HEK293 (cell line): ENCODE measurements around the gene TMPRSS6.

Source experiments
- CTCF ChIA-PET: fragments of 350-600 bp; formaldehyde crosslinking; extraction: SDS; loops from one replicate; lab custom pipeline; 2021; ENCODE audit warnings: antibody characterized with exemption; lab: Yijun Ruan, JAX
- POLR2A ChIA-PET: fragments of 300-600 bp; formaldehyde crosslinking; extraction: SDS; loops from one replicate; lab custom pipeline; 2020; ENCODE audit warnings: antibody characterized with exemption, inconsistent platforms; lab: Yijun Ruan, JAX
- H3K27ac ChIP-seq: fragments of 200-500 bp; sonication (Bioruptor generic); 2 replicates; pipeline ENCODE4 v1.5.1; 2014; ENCODE audit warnings: low read depth, low read length, control low read depth, inconsistent platforms; ENCODE audit errors: extremely low read depth
- H3K36me3 ChIP-seq, 2 experiments: fragments of 200-500 bp in 1 of 2; sonication (Bioruptor generic) in 1 of 2; 1 replicate in 1 of 2; 2 replicates in 1 of 2; pipeline ENCODE4 v1.5.1; 2014 to 2017; ENCODE audit warnings: inconsistent platforms in 2 of 2, low read length in 2 of 2; ENCODE audit not compliant: control insufficient read depth in 2 of 2, insufficient read depth in 1 of 2
- H3K4me1 ChIP-seq: fragments of 200-500 bp; sonication (Bioruptor generic); 2 replicates; pipeline ENCODE4 v1.5.1; 2014; ENCODE audit warnings: mild to moderate bottlenecking, low read length, inconsistent platforms; ENCODE audit not compliant: control insufficient read depth, insufficient read depth
- H3K4me3 ChIP-seq: 2 replicates; pipeline ENCODE4 v1.5.1; 2011; ENCODE audit warnings: low read depth, mild to moderate bottlenecking, control low read depth, low read length, moderate library complexity
- H3K9me3 ChIP-seq: fragments of 200-500 bp; sonication (Bioruptor generic); 2 replicates; pipeline ENCODE4 v1.5.1; 2014; ENCODE audit warnings: low read depth, low read length, inconsistent platforms; ENCODE audit not compliant: control insufficient read depth, insufficient read depth
- AEBP2 ChIP-seq: fragments of 450-650 bp; formaldehyde crosslinking; IDR thresholded peaks from 2 replicates; pipeline ENCODE4 v1.5.1; 2016; ENCODE audit warnings: missing biosample characterization, missing genetic modification characterization, borderline replicate concordance
- GLIS2 ChIP-seq: fragments of 450-650 bp; formaldehyde crosslinking; IDR thresholded peaks from 2 replicates; pipeline ENCODE4 v1.5.1; 2016; ENCODE audit warnings: missing biosample characterization, missing genetic modification characterization
- KLF9 ChIP-seq: fragments of 450-650 bp; formaldehyde crosslinking; IDR thresholded peaks from 2 replicates; pipeline ENCODE4 v1.5.1; 2016; ENCODE audit warnings: missing biosample characterization, missing genetic modification characterization, low read depth
- SALL2 ChIP-seq: fragments of 450-650 bp; formaldehyde crosslinking; IDR thresholded peaks from 2 replicates; pipeline ENCODE4 v1.5.0; 2017; ENCODE audit warnings: missing biosample characterization, mild to moderate bottlenecking, missing genetic modification characterization, borderline replicate concordance
- SP7 ChIP-seq: fragments of 450-650 bp; formaldehyde crosslinking; IDR thresholded peaks from 2 replicates; pipeline ENCODE4 v1.5.1; 2016; ENCODE audit warnings: missing biosample characterization, missing genetic modification characterization
- ZBTB26 ChIP-seq: fragments of 450-650 bp; formaldehyde crosslinking; optimal IDR thresholded peaks from 2 replicates; pipeline ENCODE3; 2016; ENCODE audit warnings: missing biosample characterization, mild to moderate bottlenecking, missing genetic modification characterization
- ZBTB49 ChIP-seq: fragments of 450-650 bp; formaldehyde crosslinking; IDR thresholded peaks from 2 replicates; pipeline ENCODE4 v1.5.1; 2016; ENCODE audit warnings: missing biosample characterization, missing genetic modification characterization, low read depth
- ZFP37 ChIP-seq: fragments of 450-650 bp; formaldehyde crosslinking; IDR thresholded peaks from 2 replicates; pipeline ENCODE4 v1.5.1; 2016; ENCODE audit warnings: missing biosample characterization, missing genetic modification characterization
- ZFP41 ChIP-seq: fragments of 450-650 bp; formaldehyde crosslinking; IDR thresholded peaks from 2 replicates; pipeline ENCODE4 v1.5.1; 2016; ENCODE audit warnings: missing biosample characterization, missing genetic modification characterization, borderline replicate concordance
- ZNF138 ChIP-seq: fragments of 450-650 bp; formaldehyde crosslinking; IDR thresholded peaks from 2 replicates; pipeline ENCODE4 v1.5.1; 2016; ENCODE audit warnings: missing biosample characterization, missing genetic modification characterization, borderline replicate concordance
- ZNF146 ChIP-seq: fragments of 450-650 bp; formaldehyde crosslinking; IDR thresholded peaks from 2 replicates; pipeline ENCODE4 v1.5.1; 2016; ENCODE audit warnings: missing biosample characterization, missing genetic modification characterization
- ZNF16 ChIP-seq: fragments of 450-650 bp; formaldehyde crosslinking; IDR thresholded peaks from 2 replicates; pipeline ENCODE4 v1.5.1; 2016; ENCODE audit warnings: low read depth, missing biosample characterization, missing genetic modification characterization
- ZNF280D ChIP-seq: fragments of 450-650 bp; formaldehyde crosslinking; IDR thresholded peaks from 2 replicates; pipeline ENCODE4 v1.5.1; 2016; ENCODE audit warnings: missing biosample characterization, missing genetic modification characterization
- ZNF449 ChIP-seq: fragments of 450-650 bp; formaldehyde crosslinking; IDR thresholded peaks from 2 replicates; pipeline ENCODE4 v1.5.1; 2017; ENCODE audit warnings: missing biosample characterization, mild to moderate bottlenecking, missing genetic modification characterization, moderate library complexity
- ZNF514 ChIP-seq: fragments of 450-650 bp; formaldehyde crosslinking; IDR thresholded peaks from 2 replicates; pipeline ENCODE4 v1.5.1; 2016; ENCODE audit warnings: missing biosample characterization, missing genetic modification characterization
- ZNF530 ChIP-seq: fragments of 450-650 bp; formaldehyde crosslinking; IDR thresholded peaks from 2 replicates; pipeline ENCODE4 v1.5.1; 2016; ENCODE audit warnings: low read depth, missing biosample characterization, missing genetic modification characterization
- ZNF600 ChIP-seq: fragments of 450-650 bp; formaldehyde crosslinking; IDR thresholded peaks from 2 replicates; pipeline ENCODE4 v1.5.1; 2016; ENCODE audit warnings: missing biosample characterization, missing genetic modification characterization
- ZNF629 ChIP-seq: fragments of 450-650 bp; formaldehyde crosslinking; IDR thresholded peaks from 2 replicates; pipeline ENCODE4 v1.5.1; 2017; ENCODE audit warnings: missing biosample characterization, missing genetic modification characterization

TMPRSS6 gene

GRCh38 chr22:37025500-37026070, 83.9 kb downstream of the TMPRSS6 start:
- Histone ChIP-seq H3K4me1 (no peaks in the 10 kb centered on the region), H3K36me3 (peaks cover 15 to 63% of the 10 kb centered on the region in 2 experiments), H3K27ac (no peak overlapping the region), H3K9me3 (no peaks in the 10 kb centered on the region), H3K4me3 (no peak overlapping the region)
- CTCF ChIA-PET, result interaction anchor here (0.7 to 1.4 kb wide), 7 partner anchors 13 to 264 kb away, joined by 3 to 4 read pairs (median 3); no protein-coding TSS in a partner anchor
- no peak for TF ChIP-seq ZFP41
- no peak for TF ChIP-seq SP7 (tag by site-specific recombination)
- no peak for TF ChIP-seq GLIS2
- no peak for TF ChIP-seq ZNF629
- no peak for TF ChIP-seq ZNF146 (tag by site-specific recombination)
- no peak for TF ChIP-seq ZNF514 (tag by site-specific recombination)
- TF ChIP-seq ZFP37, result no peak
- no peak for TF ChIP-seq ZNF600 (tag by site-specific recombination)
- TF ChIP-seq ZNF138, result no peak
- no peak for TF ChIP-seq ZNF449 (tag by site-specific recombination)
- TF ChIP-seq ZBTB26 (tag by site-specific recombination), result no peak
- TF ChIP-seq ZNF16 (tag by site-specific recombination), result no peak
- TF ChIP-seq AEBP2 (tag by site-specific recombination), result no peak
- no peak for TF ChIP-seq KLF9 (tag by site-specific recombination)
- no peak for TF ChIP-seq ZNF280D (tag by site-specific recombination)
- TF ChIP-seq SALL2, result no peak
- TF ChIP-seq ZBTB49 (tag by site-specific recombination), result no peak
- no peak for TF ChIP-seq ZNF530 (tag by site-specific recombination)
- POLR2A ChIA-PET, result interaction anchor here (0.5 to 1.1 kb wide), 2 partner anchors 26 to 544 kb away, joined by 3 read pairs; partner anchors contain the start of gene KCTD17
